ENCODE measurements around the gene TBX18.

Gene TBX18

DNA sequence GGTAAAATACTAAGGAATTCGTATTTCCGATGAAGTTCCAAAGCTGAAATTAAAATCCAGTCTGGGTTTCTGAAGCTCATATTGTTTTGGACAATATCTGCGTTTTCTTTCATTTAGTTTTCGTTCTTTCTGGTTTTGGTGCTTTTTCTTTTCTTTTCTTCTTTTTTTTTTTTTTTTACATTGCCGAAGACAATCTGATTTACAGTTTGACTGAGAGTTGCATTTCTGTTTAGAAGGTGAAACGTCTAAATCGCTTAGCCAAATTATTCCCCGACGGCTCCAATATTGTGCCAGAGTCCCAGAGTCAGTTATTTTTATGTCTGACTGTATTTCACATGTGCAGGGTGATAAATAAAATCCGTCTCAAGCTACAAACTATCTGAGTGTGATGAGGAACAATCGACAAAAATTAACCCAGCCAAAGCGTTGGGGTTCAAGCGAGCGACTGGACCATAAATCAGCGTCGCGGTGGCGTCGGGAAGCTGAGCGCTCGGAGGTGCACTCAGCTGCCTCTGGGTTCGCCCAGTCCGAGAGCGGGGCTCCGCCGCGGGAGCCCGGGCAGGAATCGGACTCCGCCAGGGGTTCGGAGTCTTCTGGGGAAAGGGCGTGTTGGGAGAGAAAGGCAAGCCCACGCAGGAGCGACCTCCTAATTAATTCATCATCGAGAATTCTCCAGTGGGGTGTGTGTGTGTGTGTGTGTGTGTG, 8.2 kb upstream of the TBX18 start:
- DNase-seq, result no peak

- no peak for DNase-seq
Observed at GRCh38 chr6:84771756-84772356, 7.5 kb upstream of the TBX18 start.

GRCh38 chr6:84771125-84771755, 6.8 kb upstream of the TBX18 start:
- no peak for DNase-seq

DNA sequence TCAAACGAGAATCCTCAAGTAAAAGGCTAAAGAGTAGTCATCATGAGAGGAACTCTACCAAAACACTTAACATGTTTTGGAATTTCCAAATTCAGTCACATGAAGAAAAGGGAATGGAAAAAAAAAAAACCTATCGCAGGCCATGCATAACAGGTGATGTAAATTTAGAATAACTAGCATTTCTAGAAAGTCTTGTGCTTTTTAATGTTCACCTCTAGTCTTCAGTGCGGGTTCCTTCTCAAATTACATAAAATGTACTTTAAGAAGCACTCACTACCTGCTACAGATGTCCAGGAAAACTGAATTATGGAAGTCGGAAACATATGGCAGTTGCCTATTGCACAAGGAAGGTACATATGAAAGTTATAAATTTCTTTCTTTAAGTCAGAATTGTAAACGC, 6.1 kb upstream of the TBX18 start:
- DNase-seq, result no peak

- DNase-seq, result no peak
Observed at GRCh38 chr6:84769306-84769705, 4.9 kb upstream of the TBX18 start.

DNA sequence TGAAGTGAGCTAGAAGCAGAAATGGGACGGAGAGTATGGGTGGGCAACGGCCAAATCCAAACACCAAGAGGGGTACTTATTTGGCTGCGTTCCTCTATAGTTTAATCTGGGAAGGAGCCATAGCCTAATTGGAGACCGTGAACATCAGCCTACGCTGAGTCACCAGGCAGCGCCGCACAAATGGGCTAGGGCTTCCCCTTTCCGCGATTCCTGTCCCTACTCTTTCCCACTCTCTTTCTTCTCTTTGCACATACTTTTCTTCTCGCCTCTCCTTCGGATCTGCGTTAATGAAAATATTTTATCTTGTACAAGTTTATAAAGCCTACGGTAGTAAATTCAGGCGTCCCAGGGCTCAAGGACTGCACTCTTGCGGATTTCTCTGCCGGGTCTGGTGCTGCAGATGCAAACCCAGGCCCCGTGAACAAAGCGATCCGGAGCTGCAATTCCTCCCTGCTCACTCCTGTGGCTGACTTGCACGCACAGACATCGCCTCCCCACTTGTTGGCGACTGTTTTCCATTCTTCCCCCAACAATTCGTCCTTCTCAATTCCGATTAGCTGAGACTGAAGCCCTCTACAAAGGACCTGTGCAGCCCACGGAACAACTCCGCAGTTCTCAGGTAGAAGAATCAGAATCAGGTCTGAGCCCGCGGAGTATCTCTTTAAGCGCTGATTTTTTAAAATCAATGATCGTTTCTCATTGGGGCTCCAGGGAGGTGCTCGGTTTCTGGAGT, 4.2 kb upstream of the TBX18 start:
- no peak for DNase-seq

DNA sequence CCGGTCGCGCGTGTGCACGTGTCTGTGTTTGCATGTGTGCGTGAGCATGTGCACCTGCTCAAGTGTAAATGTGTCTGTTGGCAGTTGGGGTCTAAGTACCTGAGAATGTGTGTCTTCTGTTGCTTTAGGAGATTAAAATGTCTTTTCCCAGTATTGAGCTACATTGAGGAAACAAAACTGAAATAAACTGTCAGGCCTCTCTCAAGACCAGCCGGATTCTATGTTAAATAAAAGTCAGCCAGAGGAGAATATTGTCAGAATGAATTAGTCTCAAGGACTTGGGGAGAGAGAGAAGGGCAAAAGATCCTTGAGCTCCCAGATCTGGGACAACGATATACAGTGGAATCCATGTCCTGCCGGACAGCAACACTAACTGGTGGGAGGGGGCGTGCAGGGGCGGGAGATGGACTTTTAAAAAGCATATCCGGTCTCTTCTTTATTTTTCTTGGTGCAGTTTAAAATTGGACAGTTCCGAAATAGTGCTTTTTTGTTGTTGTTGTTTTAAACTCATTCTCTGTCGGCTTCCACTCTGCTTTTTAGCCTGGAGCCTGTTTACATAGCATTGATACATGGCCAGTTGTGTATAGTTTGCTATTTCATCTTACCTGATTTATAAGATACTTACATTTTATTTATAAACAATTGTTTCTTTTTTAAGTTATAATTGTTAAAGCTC, 3.3 kb upstream of the TBX18 start:
- DNase-seq, result no peak

DNA sequence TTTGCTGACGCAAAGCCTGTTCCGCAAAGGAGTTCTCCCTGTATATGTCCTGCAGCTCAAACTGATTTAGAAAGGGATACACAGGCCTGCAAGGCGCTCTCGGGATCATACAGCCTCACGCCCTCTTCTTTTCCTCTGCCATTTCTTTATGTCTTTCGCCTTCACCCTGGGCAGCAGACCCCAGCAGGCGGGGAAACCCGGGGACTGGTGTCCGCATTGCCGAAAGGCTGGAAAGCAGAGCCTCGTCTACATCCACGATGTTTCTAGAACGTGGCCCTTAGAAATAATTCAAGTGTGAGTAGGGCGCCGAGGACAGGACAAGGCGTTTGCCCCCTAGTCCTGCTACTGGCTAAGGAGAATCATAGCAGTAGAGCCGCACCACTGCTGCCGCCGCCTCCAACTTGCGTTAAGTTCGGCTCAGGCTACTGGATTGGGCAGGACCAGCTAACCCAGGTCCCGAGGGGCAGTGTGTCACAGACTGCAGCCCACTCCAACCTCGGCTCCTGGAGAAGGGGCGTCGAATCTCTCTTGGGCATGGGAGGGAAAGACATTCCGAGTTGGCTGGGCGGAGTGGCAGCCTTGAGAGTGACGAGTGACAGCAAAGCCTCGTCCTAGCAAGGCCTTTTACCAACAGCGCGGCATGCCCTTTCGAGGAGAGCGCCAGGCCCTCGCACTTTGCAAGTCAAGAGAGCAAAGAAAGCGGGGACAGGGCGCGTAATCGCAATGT, 2.6 kb upstream of the TBX18 start:
- no peak for DNase-seq

- DNase-seq, result no peak
Observed at GRCh38 chr6:84766118-84766798, 1.9 kb upstream of the TBX18 start.

GRCh38 chr6:84763886-84764331, 489 bp downstream of the TBX18 start:
- DNase-seq, result no peak

- DNase-seq, result no peak
Observed at GRCh38 chr6:84763003-84763885, 1.2 kb downstream of the TBX18 start.

GRCh38 chr6:84762220-84763002, 2.0 kb downstream of the TBX18 start:
- DNase-seq, result no peak

DNA sequence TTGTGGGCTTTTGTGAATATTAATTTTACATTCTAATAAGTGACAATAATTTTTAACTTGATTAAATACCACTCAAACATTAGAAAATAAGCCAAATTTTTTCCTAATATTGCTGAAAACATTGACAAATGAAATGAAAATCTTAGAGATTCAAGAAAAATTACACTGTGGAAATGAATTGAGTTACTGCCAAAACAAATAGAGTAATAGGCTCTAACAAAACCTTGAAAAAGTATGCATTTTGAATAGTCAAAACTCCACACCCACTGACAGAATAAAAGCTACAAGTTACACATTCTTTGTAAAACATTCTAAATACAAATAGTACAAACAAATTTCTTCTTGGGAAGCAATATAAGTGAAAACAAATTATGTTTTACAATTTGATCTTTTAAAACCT, 5.9 kb downstream of the TBX18 start:
- DNase-seq, result no peak

DNA sequence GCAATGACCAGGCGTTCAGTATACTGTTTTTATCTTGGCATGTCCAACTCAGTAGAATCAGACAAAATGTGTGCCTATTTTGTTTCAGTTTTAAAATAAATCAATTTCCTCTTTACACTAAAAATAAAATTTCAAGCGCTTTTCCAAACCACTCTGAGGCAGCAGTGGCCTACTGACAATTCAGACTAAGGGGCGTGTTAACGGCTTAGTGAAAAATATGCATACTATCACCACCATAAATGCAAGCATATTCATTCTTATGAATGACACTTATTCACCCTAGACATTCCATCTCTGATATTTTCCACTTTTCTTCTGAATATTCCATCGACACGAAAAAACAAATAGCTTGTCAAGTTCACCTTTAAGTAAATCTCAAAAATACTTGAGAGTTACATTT, 7.5 kb downstream of the TBX18 start:
- no peak for DNase-seq

- no peak for DNase-seq
Observed at GRCh38 chr6:84756466-84756865, 7.9 kb downstream of the TBX18 start.

DNA sequence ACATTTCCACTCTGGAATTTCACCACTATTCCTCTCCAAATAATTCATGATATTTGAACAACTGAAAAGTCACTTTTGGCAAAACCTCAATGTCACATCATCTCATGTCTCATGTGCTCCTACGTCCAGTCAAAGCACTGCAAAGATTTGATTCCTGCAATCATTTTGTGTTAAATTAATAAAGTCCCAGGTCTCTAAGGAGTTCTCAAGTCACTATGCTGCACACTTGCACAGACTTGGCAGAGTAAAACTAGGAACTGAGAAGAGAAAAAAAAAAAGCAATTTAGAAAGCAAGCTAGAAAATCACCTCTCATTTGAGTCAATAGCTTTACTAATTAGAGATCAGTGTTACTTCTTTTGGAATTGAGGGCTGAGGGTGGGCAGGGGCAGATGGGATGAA, 11.2 kb downstream of the TBX18 start:
- DNase-seq, result no peak

DNA sequence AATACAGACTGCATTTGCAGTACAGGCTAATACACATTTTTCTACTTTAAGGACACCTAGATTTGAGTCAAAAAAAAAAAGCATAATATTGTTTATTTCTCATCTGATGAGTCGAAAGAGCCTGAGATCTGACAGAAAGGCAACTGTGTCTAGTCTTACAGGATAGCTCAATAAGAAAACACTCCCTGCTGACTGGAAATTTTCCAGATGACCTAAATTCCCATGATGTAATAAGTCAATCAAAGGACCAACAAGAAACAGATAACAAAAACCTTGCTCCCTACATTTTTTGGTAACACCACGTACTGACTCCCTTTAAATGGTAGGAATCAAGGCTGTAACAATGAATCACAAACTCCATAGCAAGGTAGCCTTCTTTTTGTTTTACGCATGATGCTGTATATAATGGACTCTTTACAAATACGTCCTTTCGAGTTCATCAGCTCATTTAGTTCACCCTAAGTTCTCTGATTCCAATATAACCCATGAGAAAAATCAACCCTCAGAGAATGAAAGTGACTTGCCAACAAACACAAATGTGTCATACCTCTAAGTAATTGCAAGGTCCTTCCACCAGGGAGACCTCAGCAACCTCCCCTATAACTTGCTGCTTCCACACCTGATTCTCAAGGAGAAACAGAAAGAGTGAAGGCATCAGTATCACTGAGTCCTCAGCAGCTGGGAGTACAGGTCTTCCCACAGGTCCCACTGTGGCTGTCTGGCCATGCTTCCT, 12.1 kb downstream of the TBX18 start:
- DNase-seq, result no peak

- DNase-seq, result no peak
Observed at GRCh38 chr6:84749181-84749580, 15.2 kb downstream of the TBX18 start.

- no peak for DNase-seq
Observed at GRCh38 chr6:84748376-84748775, 16.0 kb downstream of the TBX18 start.

Data from SW 1271 (cell line).